HG03565 (cell line): ENCODE results near the gene TALDO1.

Experiments used
- ATAC-seq: cut with Tn5 transposase; IDR thresholded peaks from one replicate; pipeline ENCODE4 v1.9.1; 2021; ENCODE audit warnings: mild to moderate bottlenecking, moderate library complexity; ENCODE audit not compliant: unreplicated experiment

TALDO1 gene

DNA sequence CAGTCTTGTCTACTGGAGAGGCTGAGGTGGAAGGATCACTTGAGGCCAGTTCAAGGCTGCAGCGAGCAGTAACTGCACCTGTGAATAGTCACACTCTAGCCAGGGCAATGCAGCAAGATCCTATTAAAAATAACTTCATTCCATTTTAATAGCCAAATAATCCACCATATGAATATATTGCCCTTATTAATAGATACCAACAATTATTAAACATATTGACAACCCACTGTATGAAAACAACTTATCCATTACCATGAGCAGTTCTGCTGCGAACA lies 19.6 kb downstream of the TALDO1 start:
- no peak for ATAC-seq

- no peak for ATAC-seq
Observed at GRCh38 chr11:767238-767637, 20.0 kb downstream of the TALDO1 start.

GRCh38 chr11:769887-770641 lies 22.8 kb downstream of the TALDO1 start:
- no peak for ATAC-seq

DNA sequence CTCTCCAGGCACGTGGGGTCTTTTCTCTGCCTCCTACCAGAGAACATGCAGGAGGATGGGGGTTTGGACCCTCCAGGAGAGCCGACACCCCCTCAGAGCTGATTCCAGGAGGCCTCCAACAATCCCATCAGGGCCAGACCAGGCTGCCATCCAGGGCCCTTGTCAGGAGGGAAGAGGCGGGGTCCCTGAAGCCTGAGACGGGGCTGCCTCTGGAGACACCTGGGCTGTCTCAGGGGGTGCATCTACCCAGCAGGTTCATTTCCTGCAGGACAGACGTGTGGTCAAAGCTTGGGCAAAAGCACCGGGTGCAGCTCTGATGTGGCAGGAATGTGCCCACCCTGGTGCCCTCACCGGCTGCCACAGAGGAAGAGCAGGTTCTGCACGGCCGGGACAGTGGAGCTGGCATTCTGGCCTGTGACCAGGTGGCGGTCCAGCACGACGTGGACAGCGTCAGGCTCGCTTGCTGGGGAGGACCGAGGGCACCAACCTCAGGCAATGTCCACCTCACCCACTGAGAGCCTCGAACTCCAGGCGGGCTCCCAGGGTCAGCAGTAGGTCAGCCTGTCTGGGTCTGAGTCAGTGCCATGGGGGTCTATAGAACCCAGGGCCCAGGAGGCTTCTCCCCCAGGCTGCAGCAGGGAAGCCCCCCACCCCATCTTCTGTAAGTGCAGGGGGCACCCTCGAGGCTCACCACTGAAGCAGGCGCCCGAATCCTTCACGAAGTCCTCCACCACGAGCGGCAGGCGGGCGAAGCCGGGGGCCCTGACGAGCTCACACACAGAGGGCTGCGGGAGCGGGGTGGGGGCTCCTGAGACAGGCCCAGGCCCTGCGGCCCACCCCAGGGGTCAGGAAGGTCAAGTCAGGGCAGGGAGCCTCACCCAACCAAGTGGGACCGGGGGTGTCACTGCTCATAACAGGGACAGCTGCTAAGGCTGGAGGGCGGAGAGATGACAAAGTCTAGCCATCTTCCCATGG lies 23.7 kb downstream of the TALDO1 start:
- no peak for ATAC-seq

DNA sequence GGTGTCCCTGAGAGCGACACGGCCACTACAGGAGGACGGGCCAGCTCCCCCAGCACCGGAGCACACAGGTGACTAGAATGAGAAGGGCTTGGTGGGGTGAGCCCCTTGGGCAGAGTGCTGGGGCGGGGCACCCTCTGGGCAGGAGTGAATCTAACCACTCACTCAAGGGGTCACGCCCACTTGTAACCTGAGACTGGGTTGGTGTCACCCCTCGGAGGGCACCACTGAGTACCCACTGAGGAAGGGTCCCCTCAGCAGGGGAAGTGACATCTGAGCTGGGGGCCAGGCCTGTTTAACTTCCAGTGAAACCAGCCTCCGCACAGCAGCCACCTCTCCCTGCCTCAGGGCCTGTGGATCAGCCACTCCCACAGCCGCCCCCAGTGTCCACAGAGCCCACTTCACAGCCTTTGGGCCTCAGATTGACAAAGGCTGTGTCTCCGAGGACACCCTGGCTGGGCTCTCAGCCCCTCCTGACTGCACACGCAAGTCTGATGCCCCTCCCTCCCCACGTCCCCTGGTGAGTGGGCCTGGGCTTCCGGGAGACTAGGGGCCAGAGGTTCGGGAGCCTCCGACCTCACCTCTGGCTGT lies 24.4 kb downstream of the TALDO1 start:
- ATAC-seq, result no peak

DNA sequence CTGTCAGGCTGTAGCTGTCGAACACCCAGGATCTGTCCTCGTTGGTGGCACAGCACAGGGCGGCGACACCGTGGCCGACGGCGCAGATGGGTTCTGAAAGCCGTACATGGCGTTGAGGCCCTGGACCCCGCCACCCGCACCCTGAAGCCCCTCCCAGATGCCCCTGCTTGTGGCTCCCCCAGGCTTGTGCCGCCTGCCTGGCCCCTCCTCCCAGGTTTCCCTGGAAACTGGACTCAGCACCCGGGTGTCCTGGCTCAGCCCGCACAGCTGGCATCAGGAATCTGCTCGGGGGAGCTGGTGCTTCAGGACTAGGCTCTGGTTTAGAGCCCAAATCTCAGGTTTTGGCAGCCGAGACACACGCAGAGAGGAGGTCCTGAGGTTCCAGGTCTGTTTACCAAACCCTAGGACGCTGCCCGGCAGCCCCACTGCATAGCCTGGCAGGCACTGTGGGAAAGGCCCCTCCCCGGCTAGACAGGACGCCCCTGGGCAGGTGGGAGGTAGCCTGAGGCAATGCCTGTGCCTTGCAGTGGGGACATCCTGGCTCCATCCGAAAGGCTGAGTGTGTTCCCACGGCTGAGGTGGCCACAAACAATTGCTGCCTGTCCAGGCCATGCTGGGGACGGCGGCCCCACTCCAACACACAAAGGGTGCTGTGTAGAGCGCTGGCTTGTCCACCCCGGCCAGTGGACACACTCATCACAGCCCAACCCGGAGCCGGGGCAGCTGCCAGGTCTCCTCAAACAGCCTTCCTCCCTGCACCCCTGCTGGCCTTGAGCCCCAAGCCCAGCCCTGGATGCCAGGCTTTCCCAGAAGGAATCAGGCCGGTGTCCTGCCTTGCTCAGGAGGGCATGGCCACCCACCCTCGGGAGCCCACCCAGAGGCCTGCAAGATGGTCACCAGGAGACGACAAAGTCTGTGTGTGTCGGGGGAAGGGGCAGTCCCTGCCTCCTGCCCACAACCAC lies 25.4 kb downstream of the TALDO1 start:
- no peak for ATAC-seq

DNA sequence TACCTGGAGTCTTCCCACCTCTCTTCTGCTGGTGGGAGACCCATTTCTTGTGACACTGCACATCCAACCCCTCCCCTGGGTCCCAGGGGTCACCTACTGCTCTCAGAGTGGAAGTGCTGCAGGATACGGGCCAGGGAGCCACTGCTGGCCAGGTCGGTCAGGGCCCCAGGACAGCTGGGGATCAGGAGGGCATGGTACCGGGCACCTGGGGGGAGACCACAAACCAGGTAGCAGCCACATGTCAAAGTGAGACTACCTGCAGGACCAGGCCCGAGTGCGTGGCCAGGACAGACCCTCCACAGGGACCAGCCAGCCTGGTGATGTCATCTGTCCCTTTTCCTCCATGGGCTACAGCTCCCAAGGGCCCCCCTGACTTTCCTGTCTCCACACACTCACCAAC lies 26.2 kb downstream of the TALDO1 start:
- ATAC-seq, result no peak

- ATAC-seq, result no peak
Observed at GRCh38 chr11:773830-774229, 26.6 kb downstream of the TALDO1 start.

- ATAC-seq, result no peak
Observed at GRCh38 chr11:774873-775592, 27.8 kb downstream of the TALDO1 start.

- ATAC-seq, result no peak
Observed at GRCh38 chr11:776263-776560, 28.9 kb downstream of the TALDO1 start.

DNA sequence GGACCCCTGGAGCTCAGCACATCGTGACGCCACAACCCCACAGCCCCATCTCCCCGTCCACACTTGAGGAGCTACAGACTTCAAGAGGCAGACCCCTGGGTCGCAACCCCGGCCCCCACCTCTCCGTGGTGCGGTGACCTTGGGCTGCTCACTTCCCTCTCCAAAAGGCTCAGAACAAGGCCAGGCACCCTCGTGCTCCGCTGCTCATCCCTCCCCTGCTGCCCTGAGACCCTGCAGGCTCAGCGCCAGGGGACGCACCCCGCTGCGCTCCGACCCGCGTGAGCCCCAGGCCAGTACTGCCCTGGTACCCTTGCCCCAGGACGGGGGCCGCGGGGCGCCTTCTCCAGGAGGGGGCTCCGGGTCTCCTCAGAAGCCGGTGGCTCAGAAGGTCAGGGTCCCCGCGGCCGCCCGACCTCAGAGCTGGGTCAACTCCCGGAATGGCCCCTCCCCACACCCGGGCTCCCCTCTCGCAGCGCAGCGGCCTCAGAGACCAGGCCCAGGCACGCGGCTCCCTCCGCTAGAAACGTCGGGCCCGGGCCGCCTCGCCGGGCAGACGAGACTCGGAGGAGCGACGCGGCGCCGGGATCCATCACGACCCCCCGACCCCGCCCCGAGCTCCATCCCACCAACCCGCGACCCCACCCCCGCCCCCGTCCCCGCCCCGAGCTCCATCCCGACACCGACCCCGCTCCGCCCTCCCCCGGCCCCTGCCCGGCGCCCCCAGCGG lies 29.5 kb downstream of the TALDO1 start:
- ATAC-seq, result peak; percentile 12

DNA sequence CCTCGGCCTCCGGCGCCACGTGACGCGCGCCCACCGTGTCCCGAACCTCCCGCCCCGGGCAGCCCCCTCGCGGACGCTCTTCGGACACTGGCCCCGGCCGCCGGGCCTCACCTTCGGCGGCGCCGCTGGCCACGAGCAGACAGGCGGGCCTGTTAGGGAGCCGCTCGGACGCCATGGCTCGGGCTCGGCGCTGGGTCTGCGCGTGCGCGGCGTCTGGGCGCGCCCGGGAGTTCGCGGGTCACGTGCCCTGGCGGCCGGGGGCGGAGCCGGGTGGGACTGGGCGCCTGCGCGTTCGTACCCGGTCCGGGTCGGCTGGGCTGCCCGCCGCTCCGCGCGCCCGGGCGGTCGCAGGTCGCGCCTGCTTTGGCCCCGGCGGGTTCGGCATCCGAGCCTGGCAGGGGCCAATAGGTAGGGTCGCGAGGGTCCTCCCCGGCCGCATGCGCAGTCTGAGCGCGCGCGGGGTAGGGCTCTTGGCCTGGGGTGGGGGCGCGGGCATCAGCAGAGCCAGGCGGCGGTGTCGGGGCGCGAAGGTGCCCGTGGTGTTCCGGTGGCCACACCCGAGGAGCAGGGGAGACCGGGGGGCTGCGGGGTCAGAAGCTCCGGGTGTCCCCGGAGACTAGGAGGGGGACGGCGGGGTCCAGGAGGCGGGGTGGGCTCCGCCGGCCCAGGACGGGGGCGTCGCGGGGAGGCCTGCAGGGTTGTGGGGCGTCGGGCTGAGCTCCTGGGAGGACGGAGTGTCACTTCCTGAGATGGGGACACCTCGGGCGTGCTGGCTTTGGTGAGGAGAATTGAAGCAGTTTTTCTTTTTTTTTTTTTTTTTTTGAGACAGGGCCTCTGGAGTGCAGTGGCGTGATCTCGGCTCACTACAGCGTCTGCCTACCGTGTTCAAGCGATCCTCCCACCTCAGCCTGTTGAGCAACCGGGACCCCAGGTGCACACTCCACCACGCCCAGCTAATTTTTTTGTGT lies 30.3 kb downstream of the TALDO1 start, which contains the start of gene GATD1:
TSS of gene GATD1 (minus strand) at position 200 of the 968 bp plus-strand sequence. CDS start at position 175, 25 bp downstream.
- peak; percentile 72 for ATAC-seq

- ATAC-seq, result no peak
Observed at GRCh38 chr11:778976-779954, 32.0 kb downstream of the TALDO1 start.

DNA sequence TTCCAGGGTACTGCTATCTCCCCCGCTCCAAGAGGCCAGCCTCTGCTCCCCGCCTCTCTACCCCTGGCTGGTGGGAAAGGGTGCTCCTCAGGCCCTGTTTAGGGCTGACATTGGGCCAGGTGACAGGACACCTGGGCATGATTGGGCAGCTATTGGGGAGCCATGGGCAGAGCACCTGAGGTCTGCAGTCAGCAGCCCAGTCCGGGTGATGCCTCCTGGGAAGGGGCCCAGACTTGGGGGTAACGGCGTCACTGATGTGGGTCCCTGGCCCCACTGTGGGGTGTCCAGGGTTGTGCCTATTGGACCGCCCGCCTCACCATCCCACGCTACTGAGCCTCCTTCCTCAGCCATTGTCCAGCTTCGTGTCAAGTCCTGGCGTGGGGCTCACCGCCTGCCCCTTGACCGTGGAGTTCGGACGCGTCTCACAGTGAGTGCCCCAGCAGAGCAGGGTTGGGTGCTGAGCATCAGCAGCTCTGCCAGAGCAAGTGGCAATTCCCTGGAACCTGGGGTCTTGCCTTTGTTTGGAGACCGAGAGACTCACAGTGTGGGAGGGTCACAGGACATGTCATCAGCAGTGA lies 32.8 kb downstream of the TALDO1 start:
- ATAC-seq, result no peak

- ATAC-seq, result no peak
Observed at GRCh38 chr11:782264-783174, 35.3 kb downstream of the TALDO1 start.

- ATAC-seq, result no peak
Observed at GRCh38 chr11:783581-784015, 36.3 kb downstream of the TALDO1 start.
